Measurements from ENCODE around the gene MDM4. TPM values are rescaled to one million over a fixed set of nuclear protein-coding genes. Genes with fewer than 3 reads are reported as not detected.

MDM4 gene
- total RNA-seq, 2 donors from 2014 or later = 72.9 to 125 TPM

DNA sequence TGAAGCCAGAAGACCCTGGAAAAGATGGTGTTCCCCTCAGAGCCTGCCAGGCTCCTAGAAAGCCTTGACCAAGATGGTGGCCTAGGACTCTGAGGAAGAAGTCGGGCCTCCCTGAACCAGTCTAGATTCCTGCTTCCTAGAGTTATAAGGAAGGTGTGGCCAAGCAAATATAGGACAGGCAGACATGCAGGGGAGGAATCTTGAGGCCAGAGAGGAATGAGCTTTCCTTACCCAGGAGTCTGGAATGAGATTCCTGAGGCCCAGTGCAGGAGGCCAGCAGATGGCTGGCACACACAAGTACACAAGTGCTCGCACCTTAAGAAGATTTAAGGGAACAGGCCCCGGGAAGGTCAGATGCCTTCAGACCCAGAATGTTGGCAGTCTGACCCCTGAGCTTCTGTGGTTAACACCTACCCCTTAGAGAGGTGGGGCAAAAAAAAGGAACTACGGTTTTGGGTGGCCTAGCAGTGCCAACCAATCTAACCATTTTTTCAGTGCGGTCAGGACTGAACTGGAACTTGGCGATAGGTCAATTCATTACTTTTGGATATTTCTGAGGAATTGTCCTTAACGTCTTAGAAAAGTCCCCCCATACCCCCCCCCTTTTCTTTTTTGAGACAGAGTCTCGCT lies 73.3 kb downstream of the MDM4 start:
- 78 to 92% methylated on average over 8 of the region's 8 CpGs for WGBS, 2 donors

DNA sequence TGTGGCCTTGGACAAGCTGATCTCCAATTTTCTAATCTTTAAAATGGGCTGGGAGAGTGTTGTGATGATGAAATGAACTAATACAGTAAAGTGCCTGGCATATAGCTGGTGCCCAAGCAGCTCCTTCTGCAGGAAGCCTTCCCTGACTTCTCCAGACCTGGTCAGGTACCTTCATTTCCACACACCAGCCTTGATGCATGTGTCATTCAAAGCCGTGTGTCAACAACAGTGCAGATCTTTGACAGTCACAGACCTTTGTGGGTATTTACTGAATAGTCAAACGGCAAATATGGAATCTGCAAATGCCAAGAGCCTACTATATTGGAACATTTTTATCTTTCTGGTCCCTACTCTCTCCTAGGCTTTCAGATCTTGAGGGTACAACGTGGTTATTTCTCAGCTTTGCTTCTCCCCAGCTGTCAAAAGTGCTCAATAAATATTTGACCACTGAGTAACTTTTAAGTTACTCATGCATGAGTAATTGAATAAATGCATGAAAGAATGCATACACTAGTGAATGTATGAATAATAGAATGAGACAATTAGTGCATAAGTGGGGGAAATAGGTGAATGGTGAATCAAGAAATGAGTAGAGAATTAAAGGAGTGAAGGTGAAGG lies 75.4 kb downstream of the MDM4 start:
- DNase-seq (no peak), ATAC-seq (no peak)
- TF ChIP-seq, protein P1, sequence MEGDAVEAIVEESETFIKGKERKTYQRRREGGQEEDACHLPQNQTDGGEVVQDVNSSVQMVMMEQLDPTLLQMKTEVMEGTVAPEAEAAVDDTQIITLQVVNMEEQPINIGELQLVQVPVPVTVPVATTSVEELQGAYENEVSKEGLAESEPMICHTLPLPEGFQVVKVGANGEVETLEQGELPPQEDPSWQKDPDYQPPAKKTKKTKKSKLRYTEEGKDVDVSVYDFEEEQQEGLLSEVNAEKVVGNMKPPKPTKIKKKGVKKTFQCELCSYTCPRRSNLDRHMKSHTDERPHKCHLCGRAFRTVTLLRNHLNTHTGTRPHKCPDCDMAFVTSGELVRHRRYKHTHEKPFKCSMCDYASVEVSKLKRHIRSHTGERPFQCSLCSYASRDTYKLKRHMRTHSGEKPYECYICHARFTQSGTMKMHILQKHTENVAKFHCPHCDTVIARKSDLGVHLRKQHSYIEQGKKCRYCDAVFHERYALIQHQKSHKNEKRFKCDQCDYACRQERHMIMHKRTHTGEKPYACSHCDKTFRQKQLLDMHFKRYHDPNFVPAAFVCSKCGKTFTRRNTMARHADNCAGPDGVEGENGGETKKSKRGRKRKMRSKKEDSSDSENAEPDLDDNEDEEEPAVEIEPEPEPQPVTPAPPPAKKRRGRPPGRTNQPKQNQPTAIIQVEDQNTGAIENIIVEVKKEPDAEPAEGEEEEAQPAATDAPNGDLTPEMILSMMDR (IDR thresholded peaks at IDR 0.05) = no peak
- no peak for TF ChIP-seq POLR2A (IDR thresholded peaks at IDR 0.05)
- intact Hi-C loops (cut with DNase I) = no loop called here
- H3K4me1 ChIP-seq = no peaks in the 10 kb centered on the region
- H3K27ac ChIP-seq = no peak overlapping the region
- 47 to 59% methylated on average over 3 of the region's 3 CpGs for WGBS, 2 donors
- no peak overlapping the region for H3K4me3 ChIP-seq
- H3K9me3 ChIP-seq = no peaks in the 10 kb centered on the region
- no peaks in the 10 kb centered on the region for H3K27me3 ChIP-seq
- H3K36me3 ChIP-seq (replicated peaks in 1 of 2; ENCODE audit: insufficient read depth in 1 of 2, low read depth in 2 of 2) = no peaks in the 10 kb centered on the region

More for the DNA sequence above, 73.3 kb downstream of the MDM4 start:
- H3K4me1 ChIP-seq = no peaks in the 10 kb centered on the region
- H3K9me3 ChIP-seq = no peaks in the 10 kb centered on the region
- ATAC-seq (no peak), DNase-seq (no peak)
- H3K36me3 ChIP-seq (replicated peaks in 1 of 2; ENCODE audit: insufficient read depth in 1 of 2, low read depth in 2 of 2) = no peaks in the 10 kb centered on the region
- no peak for TF ChIP-seq POLR2A (IDR thresholded peaks at IDR 0.05)
- TF ChIP-seq, protein P1 (IDR thresholded peaks at IDR 0.05) = no peak
- H3K4me3 ChIP-seq = no peak overlapping the region
- H3K27ac ChIP-seq = no peak overlapping the region
- intact Hi-C loops (cut with DNase I) = no loop called here
- no peaks in the 10 kb centered on the region for H3K27me3 ChIP-seq

DNA sequence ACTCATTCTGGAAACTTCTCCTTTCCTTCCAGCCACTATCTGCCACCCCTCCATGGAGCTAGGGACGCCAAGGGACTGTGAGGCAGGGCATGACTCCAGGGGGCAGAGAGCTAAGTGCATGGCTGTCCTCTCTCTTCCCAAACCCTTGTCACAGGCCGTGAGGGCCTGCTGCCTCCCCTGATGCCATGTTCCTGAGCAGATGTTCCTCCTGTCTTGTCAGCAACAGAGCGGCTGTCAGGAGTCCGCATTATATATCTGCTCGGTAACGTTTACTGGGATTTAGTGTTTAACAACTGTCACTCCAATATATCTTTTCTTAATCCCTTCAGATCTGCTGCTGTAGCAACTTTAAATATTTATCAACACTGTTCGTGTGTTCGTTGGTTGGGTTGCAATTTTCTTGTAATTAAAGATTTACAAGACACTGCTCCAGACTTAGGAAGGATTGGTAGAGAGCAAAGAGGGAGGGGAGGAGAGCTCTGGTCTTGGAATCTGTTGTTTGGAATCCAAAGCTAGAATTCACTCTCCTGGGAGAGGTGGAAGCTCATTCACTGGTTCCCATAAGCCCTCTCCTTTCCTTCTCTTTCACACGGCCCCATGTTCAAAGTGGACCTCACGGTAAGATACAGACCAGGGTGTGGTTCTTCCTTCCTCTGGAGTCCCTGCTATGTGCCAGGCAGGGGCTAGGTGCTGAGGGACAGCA lies 76.2 kb downstream of the MDM4 start:
- H3K9me3 ChIP-seq = no peaks in the 10 kb centered on the region
- 64 to 74% methylated on average over 9 to 10 of the region's 10 CpGs for WGBS, 2 donors
- intact Hi-C loops (cut with DNase I) = no loop called here

DNA sequence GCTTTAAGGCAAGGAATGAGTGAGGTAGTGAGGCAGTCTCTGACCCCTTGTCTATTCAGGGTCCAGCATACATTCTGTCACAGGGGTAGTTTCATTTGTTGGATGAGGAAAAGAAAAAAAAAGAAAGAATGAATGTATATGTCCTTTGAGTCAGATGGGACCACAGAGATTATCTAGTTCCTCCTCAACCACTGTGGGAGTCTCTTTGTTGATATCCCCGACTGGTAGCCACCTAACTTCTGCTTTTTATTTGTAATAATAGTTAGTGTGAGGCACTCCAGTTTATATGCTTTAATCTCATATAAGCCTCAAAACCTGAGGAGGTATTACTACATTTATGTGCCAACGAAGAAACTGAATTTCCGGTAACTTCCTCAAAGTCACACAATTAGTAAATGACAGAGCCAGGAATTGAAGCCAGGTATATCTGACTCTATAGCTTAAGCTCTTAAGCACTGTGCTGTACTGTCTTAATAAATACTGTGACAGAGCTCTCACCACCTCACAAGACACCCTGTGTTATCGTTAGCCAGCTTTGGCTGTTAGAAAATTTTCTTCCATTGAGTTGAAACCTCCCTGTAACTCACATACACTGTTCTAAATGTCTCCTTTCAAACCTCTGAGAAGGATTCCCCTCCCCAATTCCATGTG lies 82.2 kb downstream of the MDM4 start:
- intact Hi-C loops (cut with DNase I) = no loop called here
- DNase-seq (no peak), ATAC-seq (no peak)
- Histone ChIP-seq H3K4me3 (no peak overlapping the region), H3K27me3 (no peaks in the 10 kb centered on the region), H3K9me3 (no peaks in the 10 kb centered on the region), H3K4me1 (no peaks in the 10 kb centered on the region), H3K27ac (no peak overlapping the region), H3K36me3 (replicated peaks in 1 of 2; ENCODE audit: insufficient read depth in 1 of 2, low read depth in 2 of 2) (no peaks in the 10 kb centered on the region)
- TF ChIP-seq, protein P1 (IDR thresholded peaks at IDR 0.05) = no peak
- no peak for TF ChIP-seq POLR2A (IDR thresholded peaks at IDR 0.05)
- 66 to 92% methylated on average over 4 of the region's 4 CpGs for WGBS, 2 donors

More for the DNA sequence above, 76.2 kb downstream of the MDM4 start:
- DNase-seq (no peak), ATAC-seq (no peak)
- no peaks in the 10 kb centered on the region for H3K36me3 ChIP-seq (replicated peaks in 1 of 2; ENCODE audit: insufficient read depth in 1 of 2, low read depth in 2 of 2)
- H3K27ac ChIP-seq = no peak overlapping the region
- no peak overlapping the region for H3K4me3 ChIP-seq
- TF ChIP-seq POLR2A (IDR thresholded peaks at IDR 0.05) = no peak
- TF ChIP-seq, protein P1 (IDR thresholded peaks at IDR 0.05) = no peak
- no peaks in the 10 kb centered on the region for H3K4me1 ChIP-seq
- no peaks in the 10 kb centered on the region for H3K27me3 ChIP-seq

All from body of pancreas (tissue), 4 donors.